Dendritic cell treated with granulocyte-macrophage colony-stimulating factor and Interleukin-4, amounts not matched to agents 40 ng/mL and 50 ng/mL, for 4 days (primary cell): ENCODE results near the gene ZKSCAN3.
"Not testable (repeated sequence)": the region's sequence is repeated elsewhere in the genome, so short reads cannot be mapped to it uniquely, and the experiment has no call there.

Experiments
- H3K27ac Mint-ChIP-seq: one replicate; pipeline ENCODE4 v1.8.0; 2022; ENCODE audit warnings: mild to moderate bottlenecking, mixed read lengths
- H3K27me3 Mint-ChIP-seq: one replicate; pipeline ENCODE4 v1.8.0; 2022; ENCODE audit warnings: mild to moderate bottlenecking, mixed read lengths
- H3K36me3 Mint-ChIP-seq: one replicate; pipeline ENCODE4 v1.8.0; 2022; ENCODE audit warnings: low read depth, mixed read lengths
- H3K4me1 Mint-ChIP-seq: one replicate; pipeline ENCODE4 v1.8.0; 2022; ENCODE audit warnings: low read depth, mixed read lengths
- H3K4me3 Mint-ChIP-seq: one replicate; pipeline ENCODE4 v1.8.0; 2022; ENCODE audit warnings: mild to moderate bottlenecking, moderate library complexity, mixed read lengths
- H3K9me3 Mint-ChIP-seq: one replicate; pipeline ENCODE4 v1.8.0; 2022; ENCODE audit warnings: mixed read lengths
- intact Hi-C: fragments of 100-400 bp; cut with micrococcal nuclease; formaldehyde crosslinking; loops from one replicate; pipeline ENCODE4 v1.15.0; 2022

The ZKSCAN3 gene

DNA sequence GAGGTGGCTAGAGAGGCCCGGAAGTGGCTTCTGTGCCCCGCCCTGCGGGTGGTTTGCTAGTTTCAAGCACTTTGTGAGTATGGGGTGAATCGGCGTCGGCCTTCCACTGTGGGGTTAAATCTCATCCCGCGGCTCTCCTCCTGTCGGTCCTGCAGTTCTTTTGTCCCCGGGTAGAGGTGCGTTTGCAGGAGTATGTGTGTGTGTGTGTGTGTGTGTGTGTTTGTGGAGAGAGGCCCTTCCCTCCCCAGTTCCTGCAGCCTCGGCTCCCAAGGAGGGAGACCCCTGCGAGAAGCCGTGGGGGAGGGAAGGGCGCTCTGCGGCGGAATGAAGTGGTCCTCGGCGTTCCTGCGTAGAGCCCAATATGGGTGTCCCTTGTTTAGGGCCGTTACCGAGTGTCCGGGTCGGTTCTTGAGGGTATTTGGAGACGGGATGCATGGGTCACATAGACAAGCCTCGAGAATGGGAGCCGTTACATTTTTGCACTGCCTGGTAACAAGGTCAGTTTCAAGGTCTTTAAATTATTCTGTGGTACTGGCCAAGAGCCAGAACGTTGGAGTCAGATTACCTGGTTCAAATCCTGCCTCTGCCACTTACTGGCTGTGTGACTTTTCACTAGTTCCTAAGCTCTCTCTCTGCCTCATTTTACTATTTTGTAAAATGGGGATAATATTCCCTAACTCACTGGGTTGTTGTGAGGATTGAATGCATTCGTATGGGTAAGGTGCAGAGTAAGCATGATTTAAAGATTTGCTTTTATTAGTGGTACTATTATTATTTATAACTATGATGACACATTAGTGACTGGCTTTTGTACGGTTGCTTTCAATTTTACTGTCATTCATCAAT, at the start of gene ZKSCAN3:
Gene ZKSCAN3 (plus strand): TSS at position 56 of the 846 bp plus-strand sequence. CDS start 9,640 bp downstream, outside the sequence.
- Mint-ChIP-seq H3K4me3 (peak within 1 kb of the TSS; percentile 100), H3K9me3 (no peaks in the 10 kb centered on the region), H3K4me1 (peaks cover 49% of the 10 kb centered on the region), H3K27me3 (peaks cover 3% of the 10 kb centered on the region), H3K36me3 (peaks cover 15% of the 10 kb centered on the region), H3K27ac (peak within 1 kb of the TSS; percentile 100)
- intact Hi-C loops, result loop anchor here (2.0 to 10.0 kb wide), 4 partner anchors 15 to 445 kb away; partner anchors contain the start of genes PGBD1 and ZKSCAN4

DNA sequence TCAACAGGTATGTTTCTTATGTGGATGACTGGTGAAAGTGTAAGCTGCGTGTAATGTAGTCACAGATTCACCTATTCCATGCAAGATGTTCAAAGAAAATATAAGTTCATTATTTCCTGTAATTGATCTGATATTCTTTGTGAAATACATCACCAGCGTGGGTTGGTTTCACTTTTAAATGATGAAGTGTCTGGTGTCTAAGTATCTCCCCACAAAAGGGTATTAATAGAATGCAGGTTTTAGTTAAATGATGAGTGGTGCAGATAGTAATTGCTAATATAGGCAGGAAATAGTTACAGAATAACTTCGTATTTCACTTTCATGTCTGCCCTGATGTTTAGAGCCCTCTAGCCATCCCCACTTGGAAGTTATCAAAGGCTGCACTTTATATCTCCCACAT, 46.2 kb upstream of the ZKSCAN3 start:
- Mint-ChIP-seq H3K4me3 (no peak overlapping the region), H3K4me1 (no peaks in the 10 kb centered on the region)
- intact Hi-C loops, result no loop called here

DNA sequence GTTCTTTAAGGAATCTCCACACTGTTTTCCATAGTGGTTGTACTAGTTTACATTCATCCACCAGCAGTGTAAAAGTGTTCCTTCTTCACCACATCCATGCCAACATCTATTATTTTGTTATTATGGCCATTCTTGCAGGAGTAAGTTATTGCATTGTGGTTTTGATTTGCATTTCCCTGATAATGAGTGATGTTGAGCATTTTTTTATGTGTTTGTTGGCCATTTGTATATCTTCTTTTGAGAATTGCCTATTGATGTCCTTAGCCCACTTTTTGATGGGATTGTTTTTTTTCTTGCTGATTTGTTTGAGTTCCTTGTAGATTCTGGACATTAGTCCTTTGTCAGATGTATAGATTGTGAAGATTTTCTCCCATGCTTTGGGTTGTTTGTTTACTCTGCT, 43.4 kb upstream of the ZKSCAN3 start:
- H3K27me3 Mint-ChIP-seq, intact Hi-C loops, H3K4me3 Mint-ChIP-seq, H3K36me3 Mint-ChIP-seq, H3K27ac Mint-ChIP-seq, H3K4me1 Mint-ChIP-seq: not testable (repeated sequence)
- peaks cover 24% of the 10 kb centered on the region for H3K9me3 Mint-ChIP-seq

More for the DNA sequence above, 46.2 kb upstream of the ZKSCAN3 start:
- H3K27me3 Mint-ChIP-seq, result no peaks in the 10 kb centered on the region
- no peaks in the 10 kb centered on the region for H3K36me3 Mint-ChIP-seq
- peaks cover 19% of the 10 kb centered on the region for H3K9me3 Mint-ChIP-seq
- H3K27ac Mint-ChIP-seq, result no peak overlapping the region

GRCh38 chr6:28311139-28311823, 38.5 kb upstream of the ZKSCAN3 start:
- intact Hi-C loops, result no loop called here
- Mint-ChIP-seq H3K27me3 (no peaks in the 10 kb centered on the region), H3K36me3 (no peaks in the 10 kb centered on the region), H3K4me3 (no peak overlapping the region), H3K9me3 (peaks cover 28% of the 10 kb centered on the region), H3K4me1 (peaks cover 16% of the 10 kb centered on the region), H3K27ac (peak overlapping the region; percentile 60)

DNA sequence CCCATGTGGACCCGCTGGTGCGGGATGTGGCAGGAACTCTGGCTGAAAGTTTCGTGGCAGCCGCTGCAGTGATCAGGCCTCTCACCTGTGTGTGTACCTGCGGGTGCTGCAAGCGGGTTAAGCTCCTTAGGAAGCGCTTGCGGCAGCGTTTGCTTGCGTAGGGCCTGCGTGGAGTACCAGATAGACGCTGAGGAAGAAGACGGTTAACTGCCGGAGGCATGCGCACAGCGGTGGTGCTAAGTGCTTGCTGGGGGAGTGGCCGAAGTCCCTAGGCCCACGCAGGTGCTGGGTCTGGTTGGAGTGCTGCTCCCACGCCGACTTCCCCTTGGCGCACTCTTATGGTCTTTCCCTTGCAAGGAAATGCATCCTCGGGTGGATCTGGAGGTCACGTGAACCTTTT, 36.8 kb upstream of the ZKSCAN3 start:
- Mint-ChIP-seq H3K27ac (no peak overlapping the region), H3K4me3 (no peak overlapping the region), H3K27me3 (no peaks in the 10 kb centered on the region), H3K9me3 (peaks cover 21% of the 10 kb centered on the region), H3K36me3 (no peaks in the 10 kb centered on the region), H3K4me1 (peaks cover 16% of the 10 kb centered on the region)
- intact Hi-C loops, result no loop called here

DNA sequence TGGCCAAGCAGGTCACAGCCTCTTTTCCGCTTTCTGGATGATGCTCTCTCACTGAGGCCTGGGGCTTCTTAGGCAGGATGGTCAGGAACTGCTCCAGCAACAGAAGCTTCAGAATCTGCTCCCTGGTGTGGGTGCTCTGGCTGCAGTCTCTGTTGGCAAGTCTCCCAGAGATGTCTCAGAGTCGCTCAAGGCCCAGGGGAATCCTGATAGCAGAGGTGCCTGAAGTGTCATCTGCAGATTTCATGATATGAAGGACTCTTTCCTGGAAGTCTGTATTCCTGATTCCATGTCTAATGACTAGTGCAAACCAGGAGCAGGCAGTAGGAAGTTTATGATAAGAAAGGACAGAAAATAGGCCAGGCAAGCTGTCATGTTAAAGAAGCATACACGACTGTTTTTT, 34.1 kb upstream of the ZKSCAN3 start:
- no peak overlapping the region for H3K4me3 Mint-ChIP-seq
- peaks cover 16% of the 10 kb centered on the region for H3K4me1 Mint-ChIP-seq
- H3K36me3 Mint-ChIP-seq, result no peaks in the 10 kb centered on the region
- H3K27ac Mint-ChIP-seq, result no peak overlapping the region
- H3K27me3 Mint-ChIP-seq, result no peaks in the 10 kb centered on the region
- intact Hi-C loops, result no loop called here
- peaks cover 10% of the 10 kb centered on the region for H3K9me3 Mint-ChIP-seq

- H3K27me3 Mint-ChIP-seq, H3K4me3 Mint-ChIP-seq, H3K9me3 Mint-ChIP-seq, intact Hi-C loops, H3K36me3 Mint-ChIP-seq, H3K27ac Mint-ChIP-seq, H3K4me1 Mint-ChIP-seq: not testable (repeated sequence)
These were observed 31.9 kb upstream of the ZKSCAN3 start for GRCh38 chr6:28317866-28318265.

- Mint-ChIP-seq H3K27ac (no peak overlapping the region), H3K9me3 (peaks cover 26% of the 10 kb centered on the region), H3K4me1 (no peaks in the 10 kb centered on the region), H3K27me3 (no peaks in the 10 kb centered on the region), H3K4me3 (no peak overlapping the region), H3K36me3 (peaks cover 17% of the 10 kb centered on the region)
- intact Hi-C loops, result no loop called here
These were observed 27.1 kb upstream of the ZKSCAN3 start for GRCh38 chr6:28322661-28323060.

DNA sequence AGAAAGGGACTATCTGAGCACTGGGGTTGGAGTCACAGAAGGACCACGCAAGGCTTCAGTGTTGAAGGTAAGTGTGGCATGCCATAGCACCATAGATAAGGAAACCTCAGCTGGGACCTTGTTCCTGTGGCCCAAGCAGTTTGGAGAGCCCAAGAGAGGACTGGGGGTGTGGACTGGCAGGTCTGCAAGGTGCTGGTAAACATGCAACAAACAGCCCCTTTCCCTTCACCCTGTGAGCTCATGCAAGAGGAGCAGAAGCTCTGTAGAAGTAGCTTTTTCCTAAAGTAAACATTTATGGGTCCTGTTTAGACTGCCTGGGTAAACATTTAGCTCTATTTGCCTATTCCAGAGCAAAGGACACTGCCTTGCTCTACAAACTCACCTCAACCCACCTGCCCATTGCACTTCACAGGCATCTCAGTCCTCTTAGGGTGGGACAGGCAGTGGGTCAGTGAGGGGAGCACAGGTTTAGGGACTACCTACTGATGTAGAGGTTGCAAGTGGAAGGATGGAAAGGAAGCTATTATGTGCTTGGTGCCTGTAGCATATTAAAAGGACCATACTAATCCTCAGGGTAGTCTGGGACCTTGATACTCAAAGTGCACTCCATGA, 25.8 kb upstream of the ZKSCAN3 start:
- Mint-ChIP-seq H3K4me3 (no peak overlapping the region), H3K4me1 (no peaks in the 10 kb centered on the region), H3K27ac (no peak overlapping the region), H3K9me3 (peaks cover 38% of the 10 kb centered on the region), H3K27me3 (no peaks in the 10 kb centered on the region), H3K36me3 (peaks cover 24% of the 10 kb centered on the region)
- intact Hi-C loops, result no loop called here

DNA sequence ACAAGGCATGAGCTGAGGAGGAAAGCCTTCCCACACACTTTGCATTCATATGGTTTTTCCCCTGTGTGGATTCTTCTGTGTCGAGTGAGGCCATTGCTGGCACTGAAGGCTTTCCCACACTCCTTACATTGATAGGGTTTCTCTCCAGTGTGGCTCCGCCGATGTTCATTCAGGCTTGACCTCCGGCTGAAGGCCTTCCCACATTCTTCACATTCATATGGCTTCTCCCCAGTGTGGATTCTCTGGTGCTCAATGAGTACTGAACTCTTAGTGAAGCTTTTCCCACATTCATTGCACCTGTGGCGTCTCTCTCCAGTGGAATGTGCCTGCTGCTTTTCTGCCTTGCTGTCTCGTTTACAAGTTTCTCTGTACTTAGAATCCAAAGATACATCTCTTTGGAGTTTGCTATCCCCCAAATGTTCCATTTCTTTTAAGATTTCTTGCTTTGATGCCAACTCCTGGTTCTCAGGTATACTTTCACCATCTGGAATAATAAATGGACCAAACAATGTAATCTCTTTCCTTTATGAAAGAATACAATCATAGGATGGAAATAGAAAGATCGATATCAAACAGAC, 23.3 kb upstream of the ZKSCAN3 start:
- intact Hi-C loops, result no loop called here
- Mint-ChIP-seq H3K4me1 (no peaks in the 10 kb centered on the region), H3K27me3 (no peaks in the 10 kb centered on the region), H3K9me3 (peaks cover 45% of the 10 kb centered on the region), H3K36me3 (peaks cover 29% of the 10 kb centered on the region), H3K4me3 (no peak overlapping the region), H3K27ac (no peak overlapping the region)

DNA sequence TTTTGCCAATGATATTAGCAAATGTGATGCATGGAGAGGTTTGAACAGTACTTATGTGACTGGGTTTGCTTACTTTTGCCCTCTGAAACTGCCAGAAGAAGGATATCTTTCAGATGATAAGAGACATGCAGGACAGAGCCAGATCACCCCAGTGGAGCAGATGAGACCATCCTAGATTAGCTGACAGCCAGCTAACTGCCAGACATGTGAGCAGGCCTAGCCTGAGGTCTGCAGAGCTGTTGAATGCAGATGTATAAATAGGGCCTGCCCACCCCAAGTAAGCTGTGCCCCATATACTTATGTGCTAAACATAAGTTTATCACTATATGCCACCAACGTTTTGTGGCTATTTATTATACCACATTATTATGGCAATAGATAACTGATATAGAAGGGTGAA, 19.7 kb upstream of the ZKSCAN3 start:
- Mint-ChIP-seq H3K9me3 (peaks cover 53% of the 10 kb centered on the region), H3K27ac (no peak overlapping the region), H3K4me3 (no peak overlapping the region), H3K27me3 (peaks cover 2% of the 10 kb centered on the region), H3K4me1 (peaks cover 24% of the 10 kb centered on the region), H3K36me3 (peaks cover 29% of the 10 kb centered on the region)
- intact Hi-C loops, result no loop called here

DNA sequence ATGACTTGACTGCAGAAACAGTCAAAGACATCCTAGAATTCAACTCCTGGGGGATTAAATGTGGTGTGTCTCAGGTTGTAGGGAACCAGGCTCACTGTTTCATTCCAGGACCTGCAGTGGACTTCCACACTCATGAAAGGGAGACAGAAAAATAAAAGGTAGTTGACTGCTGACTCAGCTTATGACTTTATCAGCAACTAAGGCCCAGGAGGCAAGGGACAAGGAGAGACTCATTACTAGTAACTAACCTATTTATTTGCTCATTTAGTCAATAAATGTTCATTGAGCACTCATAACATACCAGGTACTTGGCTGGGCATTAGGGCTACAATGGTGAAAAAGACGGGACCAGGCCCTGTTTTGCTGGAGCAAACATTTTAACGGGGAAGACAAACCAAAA, 16.7 kb upstream of the ZKSCAN3 start:
- intact Hi-C loops, result no loop called here
- Mint-ChIP-seq H3K27ac (no peak overlapping the region), H3K4me3 (no peak overlapping the region), H3K4me1 (peaks cover 25% of the 10 kb centered on the region), H3K36me3 (peaks cover 9% of the 10 kb centered on the region), H3K9me3 (peaks cover 31% of the 10 kb centered on the region), H3K27me3 (peaks cover 2% of the 10 kb centered on the region)

DNA sequence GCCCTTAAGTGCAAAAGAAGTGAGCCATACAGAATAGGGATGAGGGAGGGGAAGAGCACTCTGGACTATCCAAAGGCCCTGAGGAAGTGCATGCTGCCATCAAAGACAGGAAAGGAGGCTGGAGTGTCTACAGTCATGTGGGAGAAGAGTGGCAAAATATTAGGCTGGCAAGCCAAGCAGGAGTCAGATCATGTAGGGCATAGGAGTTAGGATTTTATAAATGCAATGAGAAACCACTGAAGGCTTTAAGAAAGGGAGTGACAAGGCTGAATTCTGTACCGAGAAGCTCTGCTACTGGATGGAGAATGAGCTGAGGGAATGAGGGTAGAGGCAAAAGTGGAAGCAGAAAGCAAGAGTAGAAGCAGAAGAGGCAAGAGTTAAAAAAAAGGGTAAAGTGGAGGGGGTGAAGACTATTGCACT, 16.1 kb upstream of the ZKSCAN3 start:
- no peak overlapping the region for H3K4me3 Mint-ChIP-seq
- peaks cover 25% of the 10 kb centered on the region for H3K9me3 Mint-ChIP-seq
- H3K4me1 Mint-ChIP-seq, result peaks cover 25% of the 10 kb centered on the region
- H3K27me3 Mint-ChIP-seq, result peaks cover 2% of the 10 kb centered on the region
- H3K27ac Mint-ChIP-seq, result no peak overlapping the region
- intact Hi-C loops, result loop anchor here (2.0 kb wide), 1 partner anchor 17 kb away; no protein-coding TSS in a partner anchor
- H3K36me3 Mint-ChIP-seq, result peaks cover 9% of the 10 kb centered on the region
